Keratinocyte (primary cell): ENCODE measurements around the gene COL4A4. TPM values are rescaled to one million over a fixed set of nuclear protein-coding genes. Genes with fewer than 3 reads are reported as not detected.

Source experiments
- DNase-seq: peaks from one replicate; pipeline ENCODE4 v3.0.0-alpha.2; 2011; ENCODE audit warnings: low read depth, missing footprints, low spot score
- FAIRE-seq: peaks from 2 replicates; lab custom pipeline; 2011; peaks lifted over from hg19 to GRCh38; lab: Jason Lieb, UNC
- H2AFZ ChIP-seq: 2 replicates; pipeline ENCODE4 v1.6.0; 2012; ENCODE audit warnings: low read length, control low read depth, inconsistent platforms; ENCODE audit not compliant: control insufficient read depth
- H3K27ac ChIP-seq: 2 replicates; pipeline ENCODE4 v1.5.1; 2011; ENCODE audit warnings: low read length; ENCODE audit not compliant: control insufficient read depth, insufficient read depth
- H3K27me3 ChIP-seq: 3 replicates; pipeline ENCODE4 v1.6.0; 2011; ENCODE audit warnings: low read length; ENCODE audit not compliant: control insufficient read depth, insufficient read depth; ENCODE audit errors: extremely low read depth
- H3K36me3 ChIP-seq, 2 experiments: 2 replicates in 1 of 2; 3 replicates in 1 of 2; pipeline ENCODE4 v1.5.1; 2011; ENCODE audit warnings: low read length in 2 of 2, mild to moderate bottlenecking in 1 of 2; ENCODE audit not compliant: control insufficient read depth in 2 of 2, insufficient read depth in 2 of 2; ENCODE audit errors: extremely low read depth in 1 of 2
- H3K4me1 ChIP-seq: 3 replicates; pipeline ENCODE4 v1.5.1; 2011; ENCODE audit warnings: low read length; ENCODE audit not compliant: control insufficient read depth, insufficient read depth; ENCODE audit errors: extremely low read depth
- H3K4me2 ChIP-seq: 3 replicates; pipeline ENCODE4 v1.6.0; 2011; ENCODE audit warnings: low read depth, low read length; ENCODE audit not compliant: control insufficient read depth, insufficient read depth; ENCODE audit errors: extremely low read depth
- H3K4me3 ChIP-seq, 3 experiments: fragments of 200-600 bp in 1 of 3; sonication (generic) in 1 of 3; 2 replicates in 2 of 3; 3 replicates in 1 of 3; pipeline ENCODE4 v1.5.1; 2011 to 2016; ENCODE audit warnings: low read length in 3 of 3, mild to moderate bottlenecking in 3 of 3, control low read depth in 2 of 3, inconsistent platforms in 1 of 3, low read depth in 1 of 3, mixed read lengths in 1 of 3, mixed run types in 1 of 3, moderate library complexity in 1 of 3; ENCODE audit not compliant: control insufficient read depth in 2 of 3, insufficient read depth in 2 of 3; ENCODE audit errors: extremely low read depth in 1 of 3
- H3K79me2 ChIP-seq: 2 replicates; pipeline ENCODE4 v1.6.0; 2012; ENCODE audit warnings: low read length; ENCODE audit not compliant: control insufficient read depth, insufficient read depth
- H3K9ac ChIP-seq: 3 replicates; pipeline ENCODE4 v1.6.0; 2011; ENCODE audit warnings: low read length; ENCODE audit not compliant: control insufficient read depth, insufficient read depth; ENCODE audit errors: extremely low read depth
- H3K9me1 ChIP-seq: 3 replicates; pipeline ENCODE4 v1.6.0; 2011; ENCODE audit warnings: low read length; ENCODE audit not compliant: control insufficient read depth, insufficient read depth; ENCODE audit errors: extremely low read depth
- H3K9me3 ChIP-seq: 2 replicates; pipeline ENCODE4 v1.5.1; 2012; ENCODE audit warnings: low read depth, low read length; ENCODE audit not compliant: control insufficient read depth
- H4K20me1 ChIP-seq: 3 replicates; pipeline ENCODE4 v1.6.0; 2011; ENCODE audit warnings: low read length; ENCODE audit not compliant: control insufficient read depth, insufficient read depth; ENCODE audit errors: extremely low read depth
- CTCF ChIP-seq, 3 experiments: IDR thresholded peaks in 1 of 3; conservative IDR thresholded peaks in 1 of 3; optimal IDR thresholded peaks in 1 of 3; 2 replicates in 2 of 3; 3 replicates in 1 of 3; pipeline versions ENCODE3 to v1.5.1; 2011; ENCODE audit warnings: low read length in 3 of 3, mild to moderate bottlenecking in 3 of 3, moderate library complexity in 2 of 3, control low read depth in 1 of 3, inconsistent platforms in 1 of 3; ENCODE audit not compliant: insufficient read depth in 2 of 3; ENCODE audit errors: extremely low read depth in 1 of 3
- EZH2 ChIP-seq: IDR thresholded peaks from one replicate; pipeline ENCODE4 v1.6.1; 2012; ENCODE audit warnings: inconsistent platforms, mild to moderate bottlenecking, low read length, moderate library complexity
- dilution Hi-C: fragments of 300-500 bp; cut with MboI; formaldehyde crosslinking; loops from one replicate; pipeline ENCODE4 v1.7.0; 2020; ENCODE audit warnings: low sequenced_read_pairs; ENCODE audit not compliant: extremely low pct_ligation_motif_present
- polyA plus RNA-seq, 5 experiments: library from polyadenylated mRNA; depleted of rRNA in 3 of 5; stranded (reverse) in 3 of 5; stranded (forward) in 1 of 5; unstranded in 1 of 5; fragments of >200 nt; gene quantifications; 1 replicate in 1 of 5; 2 replicates in 3 of 5; 3 replicates in 1 of 5; pipeline versions ENCODE4 v1.2.1 to v1.2.3, GENCODE V29; 2011 to 2012; ENCODE audit warnings: missing spikeins in 2 of 5, low read depth in 1 of 5, low replicate concordance in 1 of 5

The COL4A4 gene
- polyA plus RNA-seq, 1 donor (not counting 4 experiments of a cell fraction or from before 2014, with no cell fraction given) = not detected

GRCh38 chr2:226969417-226970080 lies 194.5 kb downstream of the COL4A4 start:
- Histone ChIP-seq H3K9me1 (no peaks in the 10 kb centered on the region), H3K79me2 (no peaks in the 10 kb centered on the region), H3K4me3 (no peak overlapping the region), H3K36me3 (no peaks in the 10 kb centered on the region), H3K9me3 (no peaks in the 10 kb centered on the region), H3K27me3 (no peaks in the 10 kb centered on the region), H3K4me1 (no peaks in the 10 kb centered on the region), H2AFZ (no peak overlapping the region), H3K9ac (no peak overlapping the region), H4K20me1 (no peaks in the 10 kb centered on the region), H3K4me2 (no peak overlapping the region), H3K27ac (no peak overlapping the region)
- DNase-seq (no peak), FAIRE-seq (no peak)
- dilution Hi-C loops = no loop called here
- TF ChIP-seq CTCF (optimal IDR thresholded peaks at IDR 0.05 in 1 of 3, IDR thresholded peaks at IDR 0.05 in 1 of 3, conservative IDR thresholded peaks at IDR 0.05 in 1 of 3; ENCODE audit: extremely low read depth in 1 of 3, insufficient read depth in 2 of 3, low read length in 3 of 3) = no peak
- TF ChIP-seq EZH2 = no peak

GRCh38 chr2:226965376-226965775 lies 198.6 kb downstream of the COL4A4 start:
- no peaks in the 10 kb centered on the region for H3K79me2 ChIP-seq
- no peaks in the 10 kb centered on the region for H4K20me1 ChIP-seq
- FAIRE-seq = peak; percentile 26
- no peak for TF ChIP-seq CTCF (optimal IDR thresholded peaks at IDR 0.05 in 1 of 3, IDR thresholded peaks at IDR 0.05 in 1 of 3, conservative IDR thresholded peaks at IDR 0.05 in 1 of 3; ENCODE audit: extremely low read depth in 1 of 3, insufficient read depth in 2 of 3, low read length in 3 of 3)
- TF ChIP-seq EZH2 = no peak
- DNase-seq = no peak
- H3K4me2 ChIP-seq = no peak overlapping the region
- no peaks in the 10 kb centered on the region for H3K9me3 ChIP-seq
- H3K9me1 ChIP-seq = no peaks in the 10 kb centered on the region
- peaks cover 11% of the 10 kb centered on the region for H3K4me1 ChIP-seq
- H3K4me3 ChIP-seq = no peak overlapping the region
- no peaks in the 10 kb centered on the region for H3K27me3 ChIP-seq
- H3K36me3 ChIP-seq = no peaks in the 10 kb centered on the region
- no peak overlapping the region for H3K27ac ChIP-seq
- no peak overlapping the region for H2AFZ ChIP-seq
- dilution Hi-C loops = no loop called here
- H3K9ac ChIP-seq = no peak overlapping the region
